Lung (tissue), 12 donors: ENCODE measurements around the gene PTGER1. TPM values are rescaled to one million over a fixed set of nuclear protein-coding genes. Genes with fewer than 3 reads are reported as not detected.
"Not testable (repeated sequence)": the region's sequence is repeated elsewhere in the genome, so short reads cannot be mapped to it uniquely, and the experiment has no call there.

Experiments
- ATAC-seq: fragments of 200-7000 bp; cut with Tn5 transposase; one replicate; pipeline ENCODE4 v1.9.1; 2020; ENCODE audit warnings: moderate number of reproducible peaks; ENCODE audit not compliant: insufficient read depth, low FRiP score
- DNase-seq, 3 donors: peaks; one replicate each; pipeline ENCODE4 v3.0.0-alpha.2; 2013 to 2017
- H3K27ac ChIP-seq, 2 donors: one replicate each; pipeline ENCODE4 v1.5.1; 2013; ENCODE audit warnings: mild to moderate bottlenecking in 2 of 2, moderate library complexity in 2 of 2, control low read depth in 1 of 2, inconsistent platforms in 1 of 2, low read depth in 1 of 2, low read length in 1 of 2
- H3K27me3 ChIP-seq, 3 donors: one replicate each; pipeline ENCODE4 v1.5.1; 2013; ENCODE audit warnings: low read length in 2 of 3; ENCODE audit not compliant: control insufficient read depth in 3 of 3, insufficient read depth in 3 of 3
- H3K36me3 ChIP-seq, 4 donors: one replicate each; pipeline ENCODE4 v1.5.1; 2013; ENCODE audit warnings: low read length in 4 of 4, mild to moderate bottlenecking in 1 of 4, moderate library complexity in 1 of 4; ENCODE audit not compliant: control insufficient read depth in 4 of 4, insufficient read depth in 4 of 4
- H3K4me1 ChIP-seq, 5 donors: one replicate each; pipeline ENCODE4 v1.5.1; 2013; ENCODE audit warnings: low read length in 5 of 5, mild to moderate bottlenecking in 2 of 5, moderate library complexity in 1 of 5; ENCODE audit not compliant: control insufficient read depth in 5 of 5, insufficient read depth in 5 of 5
- H3K4me3 ChIP-seq: one replicate; pipeline ENCODE4 v1.5.1; 2013; ENCODE audit warnings: mild to moderate bottlenecking, control low read depth, moderate library complexity
- H3K9ac ChIP-seq, 2 donors: one replicate each; pipeline ENCODE4 v1.5.1; 2013; ENCODE audit warnings: low read length in 2 of 2, control low read depth in 1 of 2; ENCODE audit not compliant: insufficient read depth in 1 of 2
- H3K9me3 ChIP-seq, 4 donors: one replicate each; pipeline ENCODE4 v1.5.1; 2013; ENCODE audit warnings: low read length in 3 of 4, mild to moderate bottlenecking in 1 of 4, moderate library complexity in 1 of 4; ENCODE audit not compliant: control insufficient read depth in 4 of 4, insufficient read depth in 3 of 4
- CTCF ChIP-seq: IDR thresholded peaks from 2 replicates; pipeline ENCODE4 v1.5.1; 2012; ENCODE audit warnings: mild to moderate bottlenecking; ENCODE audit errors: control extremely low read depth, extremely low read depth
- WGBS, 2 donors: extraction: QIAGEN DNeasy Blood & Tissue Kit; methylation state at CpG; one replicate each; pipeline ENCODE4 v1.1.7; 2013; 5-methylcytosine and 5-hydroxymethylcytosine counted together
- polyA plus RNA-seq, 2 donors: library from polyadenylated mRNA; stranded (reverse); fragments of 200-250 nt; gene quantifications; one replicate each; pipeline ENCODE4 v1.2.1, GENCODE V29; 2013
- total RNA-seq, 2 donors: library from RNA; depleted of rRNA in 1 of 2; stranded (reverse); fragments of >200 nt in 1 of 2; gene quantifications; one replicate each; pipeline ENCODE4 v1.2.1, GENCODE V29; 2014 to 2021
- donor health status: control.
- donor health status: control.
- donor health status: Bipolar disorder and iron deficiency.
- donor health status: healthy.
- donor health status: DM: yes; HTN: yes; CAD: no.

PTGER1 gene
- total and polyA plus RNA-seq, 4 donors: 0.73 to 4.3 (median 1.7) TPM

- Histone ChIP-seq H3K4me1 (peaks cover 0 to 11% (median 10%) of the 10 kb centered on the region in 5 donors), H3K27me3 (no peaks in the 10 kb centered on the region), H3K9me3 (no peaks in the 10 kb centered on the region), H3K36me3 (peaks cover 13 to 18% (median 15%) of the 10 kb centered on the region in 4 donors), H3K9ac (no peak overlapping the region), H3K27ac (peak overlapping the region in 1 of 2 donors; percentile 73), H3K4me3 (no peak overlapping the region)
- 34 to 43% methylated on average over 22 of the region's 22 CpGs for WGBS, 2 donors
- ATAC-seq (peak; percentile 63), DNase-seq (no peak)
- no peak for TF ChIP-seq CTCF
Measured at GRCh38 chr19:14510311-14511228, 35.4 kb upstream of the PTGER1 start.

- WGBS, 2 donors: 34 to 42% methylated on average over 12 of the region's 12 CpGs
- DNase-seq (peak; percentile 59 to 64 (median 60)), ATAC-seq (peak; percentile 5)
- H3K9ac ChIP-seq: no peak overlapping the region
- H3K36me3 ChIP-seq: no peaks in the 10 kb centered on the region
- TF ChIP-seq CTCF: no peak
- peaks cover 0 to 9% (median 4%) of the 10 kb centered on the region in 5 donors for H3K4me1 ChIP-seq
- no peaks in the 10 kb centered on the region for H3K9me3 ChIP-seq
- H3K4me3 ChIP-seq: no peak overlapping the region
- H3K27me3 ChIP-seq: no peaks in the 10 kb centered on the region
- H3K27ac ChIP-seq: peak overlapping the region in 1 of 2 donors; percentile 87
Measured at GRCh38 chr19:14507704-14508542, 32.8 kb upstream of the PTGER1 start.

- peak overlapping the region in 1 of 2 donors; percentile 87 for H3K27ac ChIP-seq
- peaks cover 0 to 7% (median 6%) of the 10 kb centered on the region in 5 donors for H3K4me1 ChIP-seq
- DNase-seq (peak; percentile 39 to 63 (median 50)), ATAC-seq (peak; percentile 60)
- H3K4me3 ChIP-seq: no peak overlapping the region
- no peaks in the 10 kb centered on the region for H3K36me3 ChIP-seq
- H3K9me3 ChIP-seq: no peaks in the 10 kb centered on the region
- no peaks in the 10 kb centered on the region for H3K27me3 ChIP-seq
- H3K9ac ChIP-seq: no peak overlapping the region
- 40 to 42% methylated on average over 18 to 19 of the region's 19 CpGs for WGBS, 2 donors
- TF ChIP-seq CTCF: peak; percentile 60
Measured at GRCh38 chr19:14505488-14506239, 30.5 kb upstream of the PTGER1 start.

- H3K4me3 ChIP-seq, H3K9ac ChIP-seq, H3K9me3 ChIP-seq, H3K27me3 ChIP-seq, ATAC-seq, H3K36me3 ChIP-seq, H3K4me1 ChIP-seq, DNase-seq: not testable (repeated sequence)
- H3K27ac ChIP-seq: peak overlapping the region in 1 of 2 donors; percentile 87
- WGBS, 2 donors: 91% methylated on average over 8 of the region's 8 CpGs
Measured at GRCh38 chr19:14504575-14504974, 29.4 kb upstream of the PTGER1 start.
